GM18858 (cell line): Measurements from ENCODE around the gene MPP2.

Experiments
- ATAC-seq: cut with Tn5 transposase; IDR thresholded peaks from one replicate; pipeline ENCODE4 v1.9.1; 2021; ENCODE audit not compliant: unreplicated experiment

Gene MPP2

DNA sequence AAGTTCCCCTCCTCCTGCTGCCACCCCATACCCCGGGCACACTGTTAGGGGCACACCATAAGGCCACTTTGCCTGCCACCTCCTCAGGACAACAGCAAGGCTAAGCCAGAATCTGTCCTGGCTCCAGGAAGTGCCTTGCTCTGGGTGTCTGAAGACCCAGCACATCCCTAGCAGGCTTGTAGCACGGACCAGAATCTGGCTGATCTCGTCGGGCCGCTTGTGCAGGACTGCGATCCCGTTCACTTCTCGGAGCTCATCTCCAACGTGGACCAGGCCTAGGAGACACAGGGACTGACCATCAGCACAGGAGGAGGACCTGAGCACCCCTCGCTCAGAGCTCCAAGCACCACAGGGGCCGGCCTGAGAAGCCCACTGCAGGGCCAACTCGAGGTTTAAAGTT, 81.8 kb downstream of the MPP2 start:
- no peak for ATAC-seq
